ENCODE measurements around the gene VWA3B.
"Not testable (repeated sequence)": the region's sequence is repeated elsewhere in the genome, so short reads cannot be mapped to it uniquely, and the experiment has no call there.

The VWA3B gene

GRCh38 chr2:98247383-98247782, 160.4 kb downstream of the VWA3B start:
- no peaks in the 10 kb centered on the region for H3K27me3 ChIP-seq (ENCODE audit: control insufficient read depth, insufficient read depth, low read length)
- H3K4me1 ChIP-seq (ENCODE audit: control insufficient read depth, insufficient read depth, low read length) = no peaks in the 10 kb centered on the region
- peaks cover 6% of the 10 kb centered on the region; the same call in 1 of the 2 replicates for H3K9me3 ChIP-seq (ENCODE audit: control insufficient read depth, insufficient read depth, low read length)
- no peak overlapping the region for H3K27ac ChIP-seq (ENCODE audit: low read depth, low read length)
- no peak overlapping the region for H3K9ac ChIP-seq (ENCODE audit: low read depth, low read length)
- H3K4me3 ChIP-seq (ENCODE audit: low read depth, low read length) = no peak overlapping the region
- no peaks in the 10 kb centered on the region for H3K36me3 ChIP-seq (ENCODE audit: control insufficient read depth, insufficient read depth, low read length)

GRCh38 chr2:98252038-98252773, 165.2 kb downstream of the VWA3B start:
- no peaks in the 10 kb centered on the region for H3K36me3 ChIP-seq (ENCODE audit: control insufficient read depth, insufficient read depth, low read length)
- H3K27ac ChIP-seq (ENCODE audit: low read depth, low read length) = no peak overlapping the region
- peaks cover 6% of the 10 kb centered on the region; the same call in 1 of the 2 replicates for H3K9me3 ChIP-seq (ENCODE audit: control insufficient read depth, insufficient read depth, low read length)
- H3K27me3 ChIP-seq (ENCODE audit: control insufficient read depth, insufficient read depth, low read length) = no peaks in the 10 kb centered on the region
- no peaks in the 10 kb centered on the region for H3K4me1 ChIP-seq (ENCODE audit: control insufficient read depth, insufficient read depth, low read length)
- no peak overlapping the region for H3K4me3 ChIP-seq (ENCODE audit: low read depth, low read length)
- no peak overlapping the region for H3K9ac ChIP-seq (ENCODE audit: low read depth, low read length)

GRCh38 chr2:98253461-98254070, 166.6 kb downstream of the VWA3B start:
- Histone ChIP-seq H3K9ac (ENCODE audit: low read depth, low read length) (no peak overlapping the region), H3K4me3 (ENCODE audit: low read depth, low read length) (no peak overlapping the region), H3K27me3 (ENCODE audit: control insufficient read depth, insufficient read depth, low read length) (no peaks in the 10 kb centered on the region), H3K27ac (ENCODE audit: low read depth, low read length) (no peak overlapping the region), H3K9me3 (ENCODE audit: control insufficient read depth, insufficient read depth, low read length) (no peaks in the 10 kb centered on the region), H3K4me1 (ENCODE audit: control insufficient read depth, insufficient read depth, low read length) (no peaks in the 10 kb centered on the region), H3K36me3 (ENCODE audit: control insufficient read depth, insufficient read depth, low read length) (no peaks in the 10 kb centered on the region)

- H3K9ac ChIP-seq (ENCODE audit: low read depth, low read length) = no peak overlapping the region
- no peak overlapping the region for H3K4me3 ChIP-seq (ENCODE audit: low read depth, low read length)
- no peaks in the 10 kb centered on the region for H3K4me1 ChIP-seq (ENCODE audit: control insufficient read depth, insufficient read depth, low read length)
- H3K36me3 ChIP-seq (ENCODE audit: control insufficient read depth, insufficient read depth, low read length) = no peaks in the 10 kb centered on the region
- no peaks in the 10 kb centered on the region for H3K9me3 ChIP-seq (ENCODE audit: control insufficient read depth, insufficient read depth, low read length)
- no peak overlapping the region for H3K27ac ChIP-seq (ENCODE audit: low read depth, low read length)
- no peaks in the 10 kb centered on the region for H3K27me3 ChIP-seq (ENCODE audit: control insufficient read depth, insufficient read depth, low read length)
Observed at GRCh38 chr2:98254504-98255059, 167.6 kb downstream of the VWA3B start.

- no peaks in the 10 kb centered on the region for H3K4me1 ChIP-seq (ENCODE audit: control insufficient read depth, insufficient read depth, low read length)
- peaks cover 8% of the 10 kb centered on the region for H3K9me3 ChIP-seq (ENCODE audit: control insufficient read depth, insufficient read depth, low read length)
- H3K27ac ChIP-seq (ENCODE audit: low read depth, low read length) = no peak overlapping the region
- H3K27me3 ChIP-seq (ENCODE audit: control insufficient read depth, insufficient read depth, low read length) = no peaks in the 10 kb centered on the region
- no peaks in the 10 kb centered on the region for H3K36me3 ChIP-seq (ENCODE audit: control insufficient read depth, insufficient read depth, low read length)
- no peak overlapping the region for H3K4me3 ChIP-seq (ENCODE audit: low read depth, low read length)
- H3K9ac ChIP-seq (ENCODE audit: low read depth, low read length) = no peak overlapping the region
Observed at GRCh38 chr2:98258906-98259305, 171.9 kb downstream of the VWA3B start.

- no peak overlapping the region for H3K9ac ChIP-seq (ENCODE audit: low read depth, low read length)
- H3K4me1 ChIP-seq (ENCODE audit: control insufficient read depth, insufficient read depth, low read length) = no peaks in the 10 kb centered on the region
- H3K27me3 ChIP-seq (ENCODE audit: control insufficient read depth, insufficient read depth, low read length) = no peaks in the 10 kb centered on the region
- peaks cover 12% of the 10 kb centered on the region for H3K9me3 ChIP-seq (ENCODE audit: control insufficient read depth, insufficient read depth, low read length)
- H3K27ac ChIP-seq (ENCODE audit: low read depth, low read length) = no peak overlapping the region
- H3K36me3 ChIP-seq (ENCODE audit: control insufficient read depth, insufficient read depth, low read length) = no peaks in the 10 kb centered on the region
- no peak overlapping the region for H3K4me3 ChIP-seq (ENCODE audit: low read depth, low read length)
Observed at GRCh38 chr2:98263362-98263761, 176.4 kb downstream of the VWA3B start.

- not testable (repeated sequence) for H3K4me3 ChIP-seq (ENCODE audit: low read depth, low read length); H3K36me3 ChIP-seq (ENCODE audit: control insufficient read depth, insufficient read depth, low read length); H3K4me1 ChIP-seq (ENCODE audit: control insufficient read depth, insufficient read depth, low read length)
Observed at GRCh38 chr2:98268225-98268624, 181.3 kb downstream of the VWA3B start.

GRCh38 chr2:98269274-98269673, 182.3 kb downstream of the VWA3B start:
- H3K4me1 ChIP-seq (ENCODE audit: control insufficient read depth, insufficient read depth, low read length) = peaks cover 4% of the 10 kb centered on the region; the same call in 1 of the 2 replicates
- H3K9ac ChIP-seq (ENCODE audit: low read depth, low read length) = no peak overlapping the region
- no peaks in the 10 kb centered on the region for H3K9me3 ChIP-seq (ENCODE audit: control insufficient read depth, insufficient read depth, low read length)
- no peaks in the 10 kb centered on the region for H3K27me3 ChIP-seq (ENCODE audit: control insufficient read depth, insufficient read depth, low read length)
- H3K36me3 ChIP-seq (ENCODE audit: control insufficient read depth, insufficient read depth, low read length) = no peaks in the 10 kb centered on the region
- no peak overlapping the region for H3K27ac ChIP-seq (ENCODE audit: low read depth, low read length)
- no peak overlapping the region for H3K4me3 ChIP-seq (ENCODE audit: low read depth, low read length)

More at GRCh38 chr2:98268225-98268624, 181.3 kb downstream of the VWA3B start:
- not testable (repeated sequence) for H3K9me3 ChIP-seq (ENCODE audit: control insufficient read depth, insufficient read depth, low read length); H3K9ac ChIP-seq (ENCODE audit: low read depth, low read length); H3K27ac ChIP-seq (ENCODE audit: low read depth, low read length); H3K27me3 ChIP-seq (ENCODE audit: control insufficient read depth, insufficient read depth, low read length)

GRCh38 chr2:98269830-98270229, 182.9 kb downstream of the VWA3B start:
- H3K9me3 ChIP-seq (ENCODE audit: control insufficient read depth, insufficient read depth, low read length) = no peaks in the 10 kb centered on the region
- H3K9ac ChIP-seq (ENCODE audit: low read depth, low read length) = no peak overlapping the region
- H3K36me3 ChIP-seq (ENCODE audit: control insufficient read depth, insufficient read depth, low read length) = no peaks in the 10 kb centered on the region
- no peak overlapping the region for H3K27ac ChIP-seq (ENCODE audit: low read depth, low read length)
- H3K4me1 ChIP-seq (ENCODE audit: control insufficient read depth, insufficient read depth, low read length) = peaks cover 4% of the 10 kb centered on the region; the same call in 1 of the 2 replicates
- H3K27me3 ChIP-seq (ENCODE audit: control insufficient read depth, insufficient read depth, low read length) = no peaks in the 10 kb centered on the region
- H3K4me3 ChIP-seq (ENCODE audit: low read depth, low read length) = no peak overlapping the region

GRCh38 chr2:98277162-98277859, 190.3 kb downstream of the VWA3B start:
- H3K9me3 ChIP-seq (ENCODE audit: control insufficient read depth, insufficient read depth, low read length) = no peaks in the 10 kb centered on the region
- H3K36me3 ChIP-seq (ENCODE audit: control insufficient read depth, insufficient read depth, low read length) = no peaks in the 10 kb centered on the region
- H3K27ac ChIP-seq (ENCODE audit: low read depth, low read length) = no peak overlapping the region
- no peak overlapping the region for H3K9ac ChIP-seq (ENCODE audit: low read depth, low read length)
- H3K4me3 ChIP-seq (ENCODE audit: low read depth, low read length) = no peak overlapping the region
- H3K27me3 ChIP-seq (ENCODE audit: control insufficient read depth, insufficient read depth, low read length) = no peaks in the 10 kb centered on the region
- peaks cover 9% of the 10 kb centered on the region; the same call in 1 of the 2 replicates for H3K4me1 ChIP-seq (ENCODE audit: control insufficient read depth, insufficient read depth, low read length)

- H3K9me3 ChIP-seq (ENCODE audit: control insufficient read depth, insufficient read depth, low read length) = no peaks in the 10 kb centered on the region
- H3K36me3 ChIP-seq (ENCODE audit: control insufficient read depth, insufficient read depth, low read length) = no peaks in the 10 kb centered on the region
Observed at GRCh38 chr2:98278074-98278473, 191.1 kb downstream of the VWA3B start.

More at GRCh38 chr2:98278074-98278473, 191.1 kb downstream of the VWA3B start:
- H3K27me3 ChIP-seq (ENCODE audit: control insufficient read depth, insufficient read depth, low read length) = no peaks in the 10 kb centered on the region
- no peak overlapping the region for H3K27ac ChIP-seq (ENCODE audit: low read depth, low read length)
- no peak overlapping the region for H3K9ac ChIP-seq (ENCODE audit: low read depth, low read length)
- peaks cover 9% of the 10 kb centered on the region; the same call in 1 of the 2 replicates for H3K4me1 ChIP-seq (ENCODE audit: control insufficient read depth, insufficient read depth, low read length)
- H3K4me3 ChIP-seq (ENCODE audit: low read depth, low read length) = no peak overlapping the region

Measured in HUES48 (cell line).